Mesodermal cell (in vitro differentiated cells): ENCODE results near the gene TYMP. TPM values are rescaled to one million over a fixed set of nuclear protein-coding genes. Genes with fewer than 3 reads are reported as not detected.
A peak's percentile ranks its signal among the peaks of the same experiment; 100 is the strongest.

ENCODE experiments used
- H3K27ac ChIP-seq: 2 replicates; pipeline ENCODE4 v1.7.0; 2013; ENCODE audit warnings: mild to moderate bottlenecking, low read depth, low read length, moderate library complexity; ENCODE audit not compliant: severe bottlenecking
- H3K36me3 ChIP-seq: 2 replicates; pipeline ENCODE4 v1.7.1; 2013; ENCODE audit warnings: mild to moderate bottlenecking, low read length, moderate library complexity; ENCODE audit not compliant: control insufficient read depth, insufficient read depth
- H3K4me1 ChIP-seq: one replicate; pipeline ENCODE4 v1.7.1; 2013; ENCODE audit warnings: mild to moderate bottlenecking, low read length; ENCODE audit not compliant: insufficient read depth, control insufficient read depth, poor library complexity, severe bottlenecking
- H3K4me3 ChIP-seq: 2 replicates; pipeline ENCODE4 v1.7.0; 2013; ENCODE audit warnings: low read length, control low read depth, mild to moderate bottlenecking; ENCODE audit not compliant: insufficient read depth, poor library complexity, severe bottlenecking; ENCODE audit errors: extremely low read depth
- H3K9me3 ChIP-seq: 2 replicates; pipeline ENCODE4 v1.7.1; 2013; ENCODE audit warnings: mild to moderate bottlenecking, low read length, moderate library complexity; ENCODE audit not compliant: control insufficient read depth
- WGBS, 2 experiments: methylation state at CpG; one replicate each; pipeline ENCODE4 v1.1.5; 2013; ENCODE audit warnings: missing lambda C conversion rate in 2 of 2; ENCODE audit not compliant: insufficient coverage in 2 of 2; 5-methylcytosine and 5-hydroxymethylcytosine counted together
- polyA plus RNA-seq, 2 experiments: library from polyadenylated mRNA; stranded (reverse); fragments of 50-300 nt; gene quantifications; one replicate each; pipeline ENCODE4 v1.2.3, GENCODE V29; 2013

Gene TYMP
- polyA plus RNA-seq (2013, experiment 1 of 2): 2.6 TPM
- 2.0 TPM for polyA plus RNA-seq (2013, experiment 2 of 2)

GRCh38 chr22:50529897-50530579, at the start of gene TYMP:
TSS of gene TYMP (minus strand) at chr22:50530012. CDS start at chr22:50529709, 303 bp downstream.
- Histone ChIP-seq H3K27ac (no peak within 1 kb of the TSS), H3K9me3 (no peaks in the 10 kb centered on the region), H3K4me3 (peak within 1 kb of the TSS; percentile 44), H3K4me1 (peaks cover 6% of the 10 kb centered on the region), H3K36me3 (no peaks in the 10 kb centered on the region)
- 6% methylated on average over 76 to 90 of the region's 92 CpGs for WGBS, 2 experiments

- H3K27ac ChIP-seq: no peak overlapping the region
- H3K9me3 ChIP-seq: no peaks in the 10 kb centered on the region
- 94 to 96% methylated on average over 3 to 5 of the region's 8 CpGs for WGBS, 2 experiments
- H3K36me3 ChIP-seq: peaks cover 51% of the 10 kb centered on the region
- H3K4me3 ChIP-seq: no peak overlapping the region
- H3K4me1 ChIP-seq: peaks cover 6% of the 10 kb centered on the region
Measured at GRCh38 chr22:50578776-50579310, 49.0 kb upstream of the TYMP start.

- 94 to 96% methylated on average over 45 to 56 of the region's 63 CpGs for WGBS, 2 experiments
- H3K36me3 ChIP-seq: peaks cover 52% of the 10 kb centered on the region
- peaks cover 6% of the 10 kb centered on the region for H3K4me1 ChIP-seq
- H3K9me3 ChIP-seq: no peaks in the 10 kb centered on the region
- no peak within 1 kb of the TSS for H3K27ac ChIP-seq
- no peak within 1 kb of the TSS for H3K4me3 ChIP-seq
Measured at GRCh38 chr22:50577987-50578775, 48.4 kb upstream of the TYMP start, which contains the start of gene CPT1B. TSS of gene CPT1B (minus strand) at chr22:50578427. CDS start at chr22:50577915, 512 bp downstream.

GRCh38 chr22:50577697-50577986, 47.8 kb upstream of the TYMP start:
- H3K27ac ChIP-seq: no peak overlapping the region
- H3K36me3 ChIP-seq: peaks cover 55% of the 10 kb centered on the region
- H3K4me3 ChIP-seq: no peak overlapping the region
- H3K9me3 ChIP-seq: no peaks in the 10 kb centered on the region
- H3K4me1 ChIP-seq: peaks cover 6% of the 10 kb centered on the region
- 96 to 97% methylated on average over 23 of the region's 23 CpGs for WGBS, 2 experiments

GRCh38 chr22:50576806-50577696, 47.2 kb upstream of the TYMP start:
- Histone ChIP-seq H3K36me3 (peaks cover 60% of the 10 kb centered on the region), H3K27ac (no peak overlapping the region), H3K4me1 (peaks cover 6% of the 10 kb centered on the region), H3K4me3 (no peak overlapping the region), H3K9me3 (no peaks in the 10 kb centered on the region)
- 97 to 98% methylated on average over 16 to 17 of the region's 18 CpGs for WGBS, 2 experiments

GRCh38 chr22:50576070-50576469, 46.3 kb upstream of the TYMP start:
- WGBS, 2 experiments: 72 to 96% methylated on average over 3 of the region's 5 CpGs
- Histone ChIP-seq H3K9me3 (no peaks in the 10 kb centered on the region), H3K4me1 (no peaks in the 10 kb centered on the region), H3K36me3 (peaks cover 62% of the 10 kb centered on the region), H3K4me3 (no peak overlapping the region), H3K27ac (no peak overlapping the region)

GRCh38 chr22:50575426-50575941, 45.7 kb upstream of the TYMP start:
- Histone ChIP-seq H3K4me3 (no peak overlapping the region), H3K4me1 (no peaks in the 10 kb centered on the region), H3K36me3 (peaks cover 63% of the 10 kb centered on the region), H3K27ac (no peak overlapping the region), H3K9me3 (no peaks in the 10 kb centered on the region)
- 94 to 97% methylated on average over 7 to 8 of the region's 8 CpGs for WGBS, 2 experiments

- H3K36me3 ChIP-seq: peaks cover 62% of the 10 kb centered on the region
- H3K27ac ChIP-seq: no peak overlapping the region
Measured at GRCh38 chr22:50574383-50574755, 44.6 kb upstream of the TYMP start.

GRCh38 chr22:50573491-50574382, 43.9 kb upstream of the TYMP start:
- Histone ChIP-seq H3K36me3 (peaks cover 61% of the 10 kb centered on the region), H3K4me3 (no peak overlapping the region), H3K4me1 (no peaks in the 10 kb centered on the region), H3K27ac (no peak overlapping the region), H3K9me3 (no peaks in the 10 kb centered on the region)
- 94 to 98% methylated on average over 20 to 24 of the region's 26 CpGs for WGBS, 2 experiments

More at GRCh38 chr22:50574383-50574755, 44.6 kb upstream of the TYMP start:
- WGBS, 2 experiments: 96 to 100% methylated on average over 10 to 11 of the region's 11 CpGs
- H3K9me3 ChIP-seq: no peaks in the 10 kb centered on the region
- no peaks in the 10 kb centered on the region for H3K4me1 ChIP-seq
- H3K4me3 ChIP-seq: no peak overlapping the region
